Activated naive CD8-positive, alpha-beta T cell treated with anti-CD3 and anti-CD28 coated beads, Interleukin-2, amount 50 U/mL, for 16 hours (primary cell): ENCODE data around the gene LECT2.

Experiments
- DNase-seq: peaks from one replicate; pipeline ENCODE4 v3.0.0-alpha.2; 2020; ENCODE audit warnings: low read depth, low spot score

LECT2 gene

DNA sequence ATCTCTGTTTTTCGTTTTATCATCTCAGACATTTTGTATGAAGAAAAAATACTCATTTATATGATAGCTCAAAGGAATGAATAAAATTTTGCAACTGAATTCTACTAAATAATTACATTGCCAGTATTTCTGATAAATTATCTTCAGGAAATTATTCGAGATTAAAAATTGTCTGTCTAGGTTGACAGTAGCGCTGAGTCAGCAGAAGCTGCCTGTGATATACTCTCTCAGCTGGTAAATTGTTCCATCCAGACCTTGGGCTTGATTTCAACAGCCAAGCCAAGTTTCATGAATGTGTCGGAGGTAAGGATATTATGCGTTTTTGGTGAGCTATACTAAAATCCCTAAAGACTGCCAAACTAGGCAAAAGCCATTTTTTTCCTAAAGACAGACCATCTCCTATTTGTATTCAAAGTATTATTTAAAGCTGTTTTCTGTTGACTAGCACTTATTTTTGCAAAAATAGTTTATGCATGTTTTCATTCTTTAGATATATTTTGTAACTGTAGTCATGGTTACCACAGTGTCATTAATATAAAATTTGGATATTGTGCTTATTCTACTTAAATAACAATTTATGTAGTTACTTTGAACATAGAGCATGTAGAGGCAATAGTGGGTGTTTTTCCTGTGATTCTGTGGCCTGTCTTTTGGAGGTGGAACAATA lies 17.4 kb downstream of the LECT2 start:
- no peak for DNase-seq

DNA sequence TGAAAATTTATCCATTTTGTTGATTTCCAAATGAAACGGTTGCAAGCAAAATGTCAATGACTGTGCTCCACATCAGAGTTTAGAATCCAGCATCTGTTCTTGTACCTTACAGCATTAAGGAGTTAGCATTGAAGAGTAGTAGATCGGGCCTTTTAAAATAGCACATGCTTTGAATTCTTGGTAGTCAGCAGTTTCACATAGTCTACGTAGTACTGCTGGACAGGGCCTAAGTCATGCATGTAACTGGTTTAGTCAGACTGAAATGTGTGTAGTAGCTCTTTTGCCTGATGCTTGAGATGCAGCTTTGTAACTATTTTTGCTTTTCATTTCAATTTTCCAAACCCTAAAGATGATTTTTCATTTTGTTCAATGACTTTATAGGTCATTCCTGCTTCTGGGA lies 19.8 kb downstream of the LECT2 start:
- DNase-seq = no peak

DNA sequence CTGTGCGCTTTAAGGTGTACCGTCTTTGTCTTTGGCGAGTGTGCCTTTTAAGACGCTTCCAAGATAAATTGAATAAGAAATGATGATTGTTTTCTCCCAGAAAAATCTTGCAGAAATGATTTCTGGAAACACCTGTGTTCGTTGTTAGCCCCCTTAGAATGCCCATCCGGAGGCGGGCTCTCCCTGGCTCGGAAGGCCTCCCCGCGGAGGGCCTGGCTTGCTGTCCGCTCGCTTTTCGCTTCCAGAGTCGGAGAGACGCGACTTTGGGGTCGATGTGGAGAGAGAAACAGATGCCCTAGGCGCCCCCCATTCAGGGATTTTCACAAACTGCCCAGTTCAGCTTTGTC lies 23.9 kb downstream of the LECT2 start:
- no peak for DNase-seq

DNA sequence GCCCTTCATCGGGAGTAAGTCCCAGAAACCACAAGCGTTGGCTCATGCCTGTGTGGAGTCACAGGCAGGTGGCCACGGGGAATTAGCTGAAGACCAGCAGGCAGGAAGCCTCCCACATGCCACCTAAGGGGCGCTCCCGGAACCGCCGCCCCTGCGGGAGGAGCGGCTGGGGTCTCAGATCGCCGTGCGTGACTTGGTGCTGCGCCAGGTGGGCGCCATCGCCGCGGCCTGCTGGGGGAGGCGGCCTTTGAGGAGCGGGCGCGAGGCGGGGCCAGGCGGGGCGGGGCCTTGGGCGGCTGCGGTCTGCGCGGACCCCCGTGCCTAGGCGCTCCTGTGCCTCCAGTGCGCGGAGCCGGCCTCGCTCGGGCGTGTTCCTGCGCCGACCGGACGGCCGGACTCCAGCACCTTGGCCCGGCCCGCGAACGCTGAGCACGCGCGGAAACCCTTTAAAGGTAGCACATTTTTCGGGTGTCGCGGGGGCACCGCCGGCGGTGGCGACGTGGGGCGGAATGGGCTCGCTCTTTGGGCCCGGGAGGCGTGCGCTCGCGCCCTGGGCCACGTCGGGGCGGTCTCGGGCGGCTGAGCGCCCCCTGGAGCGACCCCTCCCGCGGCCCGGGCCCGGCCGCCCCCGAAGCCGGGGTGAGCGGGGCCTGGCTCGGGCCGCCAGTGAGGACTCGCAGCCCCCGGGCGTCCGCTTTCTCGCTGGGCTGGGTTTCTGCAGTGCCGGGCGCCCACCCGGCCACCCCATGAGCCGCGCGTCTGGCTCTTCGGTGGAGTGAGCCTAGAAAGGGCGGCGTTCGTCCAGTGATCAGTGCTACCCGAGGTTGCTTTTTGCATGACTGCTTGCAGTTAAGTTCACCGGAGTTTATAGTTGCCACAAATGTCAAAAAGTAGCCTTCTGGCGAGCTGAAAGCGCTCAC lies 24.5 kb downstream of the LECT2 start:
- DNase-seq = no peak

DNA sequence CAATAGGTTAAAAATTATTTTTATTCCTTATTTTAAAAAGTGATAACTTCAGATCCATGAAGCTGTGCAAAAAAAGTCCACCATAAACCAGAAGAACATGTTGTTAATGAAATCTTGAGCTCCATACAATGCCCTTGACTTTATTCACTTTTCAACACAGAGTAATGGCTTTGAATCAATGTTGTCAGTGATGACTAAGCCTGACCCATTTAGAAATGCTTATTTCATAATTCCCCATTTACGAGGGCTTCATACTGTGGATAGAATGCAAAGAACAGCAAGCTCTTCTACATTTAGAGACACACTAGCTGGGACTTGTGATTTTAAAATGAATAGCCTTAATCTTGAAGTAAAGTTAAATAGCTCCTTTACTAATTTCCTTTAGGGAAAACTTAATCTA lies 33.4 kb downstream of the LECT2 start:
- no peak for DNase-seq

DNA sequence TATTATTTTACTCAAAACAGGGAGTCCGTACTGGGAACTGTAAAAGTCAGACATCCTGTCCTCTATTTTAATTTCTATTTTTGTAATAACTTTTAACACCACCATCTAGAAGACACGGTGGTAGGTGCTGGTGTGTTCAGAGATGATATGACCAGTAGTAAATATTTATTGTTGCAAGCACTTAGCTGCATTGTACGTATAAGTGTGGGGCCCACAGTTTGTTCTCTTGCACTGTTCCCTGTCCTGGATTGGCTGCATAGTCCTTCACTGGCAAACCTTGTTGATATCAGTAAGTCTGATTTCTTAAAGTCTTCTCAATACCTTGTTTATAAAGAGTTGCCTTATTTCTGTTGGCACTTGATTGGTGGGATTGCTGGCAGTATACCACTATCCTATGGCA lies 34.6 kb downstream of the LECT2 start:
- no peak for DNase-seq

DNA sequence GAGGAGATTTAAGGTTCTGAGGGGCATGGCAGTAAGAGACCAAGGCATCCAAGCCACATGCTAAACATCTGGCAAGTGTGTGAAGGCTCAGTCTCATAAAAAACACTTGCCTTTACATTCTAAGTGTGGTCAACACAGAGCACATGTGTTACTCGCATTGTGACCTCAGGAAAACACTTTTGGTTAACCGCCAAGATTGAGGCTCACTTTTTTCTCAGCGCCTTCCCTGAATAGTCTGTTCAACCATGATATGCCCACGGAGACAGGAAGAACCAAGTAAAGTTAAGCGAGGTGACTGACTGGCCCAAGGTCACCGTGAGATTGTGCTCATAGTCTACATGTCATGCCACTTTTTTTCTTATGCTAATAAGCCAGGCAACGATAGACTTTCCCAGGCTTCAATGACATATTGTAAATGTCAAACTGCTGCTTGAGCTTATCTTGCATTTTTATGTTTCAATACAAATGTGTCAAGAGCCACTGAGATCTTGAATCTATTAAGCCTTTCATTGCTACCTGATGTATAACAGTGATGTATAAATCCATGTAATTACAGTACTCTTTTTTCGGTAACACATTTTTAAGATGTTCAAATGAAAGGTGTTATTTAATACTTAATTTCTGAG lies 38.0 kb downstream of the LECT2 start:
- no peak for DNase-seq

DNA sequence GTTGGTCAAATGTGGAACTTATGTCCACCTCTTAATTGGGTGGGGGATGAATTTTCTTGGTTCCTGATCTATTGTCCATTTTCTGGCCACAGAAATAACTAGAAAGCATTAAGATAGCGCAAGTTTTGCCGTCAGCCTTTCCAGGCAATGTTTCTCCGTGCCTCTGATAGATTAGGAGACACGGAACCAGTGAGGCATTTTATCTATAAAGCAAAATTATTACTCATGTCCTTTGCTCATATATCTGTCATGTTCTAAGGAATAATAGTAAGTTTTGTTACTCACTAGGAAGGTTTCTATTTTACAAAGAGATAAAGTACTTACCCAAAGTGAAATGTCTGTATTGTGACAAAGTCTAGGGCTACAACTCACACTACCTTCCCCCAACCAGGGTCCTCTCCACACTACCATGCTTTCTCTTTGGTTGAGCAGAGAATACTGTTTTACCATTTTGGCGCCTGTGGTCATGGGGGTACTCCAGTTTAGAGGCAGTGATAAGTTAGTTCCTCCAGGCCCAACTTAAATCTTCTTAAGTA lies 39.2 kb downstream of the LECT2 start:
- DNase-seq = no peak

DNA sequence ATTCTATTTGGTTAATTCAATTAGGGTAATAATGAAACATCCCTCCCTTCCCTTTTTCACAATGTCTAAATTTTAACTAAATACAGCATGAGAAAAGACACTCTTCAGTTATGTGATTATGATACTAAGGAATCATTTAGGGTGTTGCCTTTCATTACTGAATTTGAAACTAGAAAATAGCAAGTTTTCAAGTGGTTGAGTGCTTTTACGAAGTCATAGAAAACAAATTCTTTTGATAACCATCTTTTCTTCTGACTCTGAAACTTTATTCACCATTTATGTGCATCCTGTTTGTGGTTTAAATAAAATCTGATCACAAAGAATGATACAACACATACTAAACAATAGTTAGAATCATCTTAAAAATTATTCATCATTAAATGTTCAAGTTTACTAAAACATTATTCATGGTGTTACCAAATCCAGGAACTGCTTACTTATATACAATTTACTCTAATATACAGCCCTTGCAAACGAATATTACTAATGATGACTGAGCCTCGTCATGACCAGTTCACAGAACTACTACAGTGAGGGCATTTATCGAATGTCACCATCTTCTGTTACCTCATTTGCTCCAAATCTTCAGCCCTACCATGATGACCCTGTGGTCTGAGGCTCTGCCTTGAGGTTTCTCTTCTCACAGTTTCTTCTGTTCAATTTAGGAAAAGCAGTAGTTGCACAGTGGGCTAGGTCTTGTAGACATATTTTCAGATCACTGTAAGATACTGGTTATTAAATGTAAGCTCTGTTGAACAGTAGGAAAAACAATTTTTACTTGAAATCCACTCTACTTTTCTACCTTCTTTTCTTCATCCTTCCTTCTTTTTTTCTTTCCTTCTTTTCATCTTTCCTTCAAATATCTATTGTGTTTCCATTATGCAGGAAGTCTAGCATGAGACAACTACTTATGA lies 40.8 kb downstream of the LECT2 start:
- no peak for DNase-seq

DNA sequence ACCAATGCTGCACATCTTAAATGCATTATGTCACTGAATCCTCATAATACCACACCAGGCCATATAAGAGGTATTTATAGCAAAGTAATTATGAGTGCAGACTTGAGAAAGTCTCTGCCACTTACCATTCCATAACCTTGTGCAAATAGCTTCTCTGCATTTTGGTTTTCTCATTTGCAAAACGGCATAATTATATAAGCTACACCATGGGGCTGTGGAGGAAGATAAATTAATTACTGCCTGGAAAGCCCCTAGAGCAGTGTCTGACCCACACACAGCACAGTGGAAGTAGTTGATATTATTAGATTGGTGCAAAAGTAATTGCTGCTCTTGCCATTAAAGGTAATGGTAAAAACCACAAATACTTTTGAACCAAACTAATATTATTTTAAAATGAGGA lies 49.6 kb downstream of the LECT2 start:
- DNase-seq = no peak

DNA sequence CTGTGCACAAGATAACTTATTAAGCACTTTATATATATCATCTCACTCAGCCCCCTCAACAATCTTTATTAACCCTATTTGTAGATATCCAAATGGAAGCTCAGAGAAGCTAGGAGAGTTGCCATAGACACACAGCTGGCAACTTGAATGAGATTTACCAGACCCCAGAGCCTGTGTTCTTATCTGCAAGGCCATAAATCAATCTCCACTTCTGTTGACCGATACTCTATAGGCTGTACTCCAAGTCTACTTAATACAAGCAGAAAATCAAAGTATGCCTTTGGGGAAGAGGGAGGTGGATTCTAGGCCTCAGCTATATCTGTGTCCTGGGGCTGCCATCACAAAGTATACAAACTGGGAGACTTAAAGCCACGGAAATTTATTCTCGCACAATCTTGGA lies 53.1 kb downstream of the LECT2 start:
- no peak for DNase-seq

DNA sequence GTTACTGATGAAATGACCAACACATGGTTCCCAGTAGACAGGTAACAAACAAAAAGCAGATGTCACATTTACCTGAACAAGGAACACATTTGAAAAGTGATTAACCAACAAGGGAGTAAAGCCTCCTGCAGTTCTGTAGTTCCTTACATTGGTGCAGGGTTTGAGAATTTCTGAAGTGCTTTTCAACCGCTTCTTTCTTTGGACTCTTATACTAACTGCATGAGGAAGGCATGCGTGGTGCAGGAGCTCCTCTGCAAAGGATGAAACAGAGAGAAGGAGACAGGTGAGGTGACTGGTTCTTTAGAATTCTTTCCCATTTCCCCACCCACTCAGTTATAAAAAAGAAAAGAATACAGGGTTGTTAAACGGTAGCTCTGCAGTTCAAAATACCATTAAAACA lies 54.5 kb downstream of the LECT2 start:
- DNase-seq = no peak

DNA sequence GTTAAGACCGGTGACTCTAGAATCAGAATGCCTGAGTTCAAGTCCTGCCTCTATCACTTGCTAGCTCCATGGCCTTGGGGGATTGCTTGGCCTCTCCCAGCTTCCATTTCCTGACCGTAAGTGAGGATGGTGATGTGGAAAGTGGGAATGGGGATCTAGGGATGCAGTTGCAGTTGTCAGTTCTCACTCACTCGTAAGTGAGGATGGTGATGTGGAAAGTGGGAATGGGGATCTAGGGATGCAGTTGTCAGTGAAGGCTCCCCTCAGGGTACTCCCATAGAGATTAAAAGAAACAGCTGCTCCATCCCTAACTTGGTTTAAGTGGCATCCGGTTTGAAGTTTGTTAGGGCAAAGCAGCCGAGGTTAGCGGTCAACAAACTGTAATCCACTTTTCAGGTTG lies 56.1 kb downstream of the LECT2 start:
- no peak for DNase-seq
